AG04450 (cell line): ENCODE data around the gene SFMBT2. TPM values are rescaled to one million over a fixed set of nuclear protein-coding genes. Genes with fewer than 3 reads are reported as not detected.
"Not testable (repeated sequence)": the region's sequence is repeated elsewhere in the genome, so short reads cannot be mapped to it uniquely, and the experiment has no call there.

Experiments
- CTCF ChIA-PET: fragments of 300-600, 350-600 bp; formaldehyde crosslinking; extraction: SDS; loops from one replicate; lab custom pipeline; 2022; ENCODE audit warnings: antibody characterized with exemption, inconsistent platforms; lab: Charles Lee
- POLR2A ChIA-PET: fragments of 350-600 bp; formaldehyde crosslinking; extraction: SDS; loops from one replicate; lab custom pipeline; 2021; ENCODE audit warnings: antibody characterized with exemption, inconsistent platforms; lab: Yijun Ruan, JAX
- DNase-seq: peaks from one replicate; pipeline ENCODE4 v3.0.0-alpha.2; 2011; ENCODE audit warnings: low read depth, low spot score
- H3K27ac ChIP-seq: one replicate; pipeline ENCODE4 v1.5.1; 2012; ENCODE audit warnings: low read depth, low read length, control low read depth
- H3K27me3 ChIP-seq: one replicate; pipeline ENCODE4 v1.6.0; 2012; ENCODE audit warnings: low read length; ENCODE audit not compliant: control insufficient read depth, insufficient read depth
- H3K4me3 ChIP-seq: 2 replicates; pipeline ENCODE4 v1.5.1; 2011; ENCODE audit warnings: mild to moderate bottlenecking, low read depth, low read length, control low read depth
- H3K9me3 ChIP-seq: 2 replicates; pipeline ENCODE4 v1.5.1; 2012; ENCODE audit warnings: low read length; ENCODE audit not compliant: control insufficient read depth, insufficient read depth
- polyA plus RNA-seq: library from polyadenylated mRNA; depleted of rRNA; stranded (reverse); fragments of >200 nt; gene quantifications from 2 replicates; pipeline ENCODE4 v1.2.3, GENCODE V29; 2011
- TF ChIP-seq, protein P1 (sequence below): IDR thresholded peaks from 2 replicates; pipeline ENCODE4 v1.5.1; 2011; ENCODE audit warnings: low read depth, low read length, control low read depth, inconsistent platforms

SFMBT2 gene
- polyA plus RNA-seq, 1 experiment = 1.4 TPM

DNA sequence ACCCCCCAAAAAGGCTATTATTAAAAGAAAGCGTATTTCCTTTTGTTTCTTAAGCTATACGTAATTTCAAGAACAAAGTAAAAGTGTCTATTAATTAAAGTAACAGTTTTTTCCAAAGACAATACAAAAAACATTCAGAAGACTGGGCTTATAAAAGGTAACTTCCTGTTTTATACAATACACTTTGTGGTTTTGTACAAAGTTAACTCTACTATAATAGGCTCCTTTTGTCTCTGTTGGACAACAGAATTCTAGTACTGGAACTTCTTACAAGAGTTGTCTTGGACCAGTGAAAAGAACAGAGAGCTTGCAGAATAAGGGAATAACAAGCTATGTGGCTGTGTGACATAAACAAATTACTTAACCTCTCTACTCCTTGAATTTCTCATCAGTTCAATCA is 21.5 kb downstream of the SFMBT2 start:
- Histone ChIP-seq H3K27ac (no peak overlapping the region), H3K9me3 (no peaks in the 10 kb centered on the region), H3K4me3 (no peak overlapping the region), H3K27me3 (no peaks in the 10 kb centered on the region)
- ChIA-PET POLR2A (no interaction called here), CTCF (interaction anchor here (1.3 kb wide), 1 partner anchor 19 kb away, joined by 3 read pairs; no protein-coding TSS in a partner anchor)
- no peak for DNase-seq
- TF ChIP-seq, protein P1, sequence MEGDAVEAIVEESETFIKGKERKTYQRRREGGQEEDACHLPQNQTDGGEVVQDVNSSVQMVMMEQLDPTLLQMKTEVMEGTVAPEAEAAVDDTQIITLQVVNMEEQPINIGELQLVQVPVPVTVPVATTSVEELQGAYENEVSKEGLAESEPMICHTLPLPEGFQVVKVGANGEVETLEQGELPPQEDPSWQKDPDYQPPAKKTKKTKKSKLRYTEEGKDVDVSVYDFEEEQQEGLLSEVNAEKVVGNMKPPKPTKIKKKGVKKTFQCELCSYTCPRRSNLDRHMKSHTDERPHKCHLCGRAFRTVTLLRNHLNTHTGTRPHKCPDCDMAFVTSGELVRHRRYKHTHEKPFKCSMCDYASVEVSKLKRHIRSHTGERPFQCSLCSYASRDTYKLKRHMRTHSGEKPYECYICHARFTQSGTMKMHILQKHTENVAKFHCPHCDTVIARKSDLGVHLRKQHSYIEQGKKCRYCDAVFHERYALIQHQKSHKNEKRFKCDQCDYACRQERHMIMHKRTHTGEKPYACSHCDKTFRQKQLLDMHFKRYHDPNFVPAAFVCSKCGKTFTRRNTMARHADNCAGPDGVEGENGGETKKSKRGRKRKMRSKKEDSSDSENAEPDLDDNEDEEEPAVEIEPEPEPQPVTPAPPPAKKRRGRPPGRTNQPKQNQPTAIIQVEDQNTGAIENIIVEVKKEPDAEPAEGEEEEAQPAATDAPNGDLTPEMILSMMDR = no peak

DNA sequence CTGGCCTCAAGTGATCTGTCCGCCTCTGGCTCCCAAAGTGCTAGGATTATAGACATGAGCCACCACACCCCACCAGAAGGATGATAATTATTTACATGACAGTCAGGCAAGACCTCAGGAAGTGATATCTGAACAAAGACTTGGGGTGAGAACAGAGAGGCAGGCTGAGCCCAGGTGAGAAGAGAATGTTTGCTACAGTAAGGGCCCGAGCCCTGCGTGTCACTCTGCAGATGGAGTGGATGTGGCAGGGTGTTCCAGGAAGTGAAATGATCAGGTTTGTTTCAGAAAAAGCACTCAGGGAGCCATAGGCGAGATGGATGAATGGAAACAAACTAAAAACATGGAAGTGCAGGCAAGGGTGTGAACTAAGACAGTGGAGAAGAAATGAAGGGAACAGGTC is 22.2 kb downstream of the SFMBT2 start:
- ChIA-PET CTCF (interaction anchor here (1.3 kb wide), 1 partner anchor 18 kb away, joined by 3 read pairs; no protein-coding TSS in a partner anchor), POLR2A (no interaction called here)
- no peak overlapping the region for H3K4me3 ChIP-seq
- no peaks in the 10 kb centered on the region for H3K9me3 ChIP-seq
- no peak for DNase-seq
- TF ChIP-seq, protein P1 = no peak
- no peaks in the 10 kb centered on the region for H3K27me3 ChIP-seq
- no peak overlapping the region for H3K27ac ChIP-seq

GRCh38 chr10:7388149-7388548 is 22.7 kb downstream of the SFMBT2 start:
- H3K27ac ChIP-seq, POLR2A ChIA-PET, H3K4me3 ChIP-seq, DNase-seq, H3K27me3 ChIP-seq, H3K9me3 ChIP-seq: not testable (repeated sequence)
- CTCF ChIA-PET = interaction anchor here (1.3 kb wide), 1 partner anchor 18 kb away, joined by 3 read pairs; no protein-coding TSS in a partner anchor

GRCh38 chr10:7385114-7385513 is 25.7 kb downstream of the SFMBT2 start:
- DNase-seq = no peak
- POLR2A ChIA-PET = no interaction called here
- CTCF ChIA-PET = no interaction called here
- TF ChIP-seq, protein P1 = no peak
- Histone ChIP-seq H3K27ac (no peak overlapping the region), H3K27me3 (no peaks in the 10 kb centered on the region), H3K4me3 (no peak overlapping the region), H3K9me3 (no peaks in the 10 kb centered on the region)

DNA sequence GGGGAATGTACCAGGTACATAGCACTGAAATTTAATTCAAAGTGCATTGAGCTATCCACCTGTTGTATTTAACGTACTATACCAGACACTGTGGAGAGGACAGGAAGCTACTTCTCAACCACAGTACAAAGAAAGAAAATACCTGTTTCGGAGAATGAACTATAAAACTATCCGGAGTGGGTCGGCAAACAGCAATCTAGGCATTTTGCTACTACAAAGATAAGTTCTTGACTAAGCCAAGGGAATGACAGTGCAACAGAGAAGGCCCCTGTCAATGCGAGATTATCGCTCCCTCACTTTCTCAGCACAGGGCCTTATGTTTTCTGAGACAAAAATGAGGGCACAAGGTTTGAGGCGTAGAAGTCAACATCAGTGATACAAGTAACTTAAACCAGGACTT is 27.4 kb downstream of the SFMBT2 start:
- no peak for DNase-seq
- Histone ChIP-seq H3K9me3 (no peaks in the 10 kb centered on the region; the same call in 1 of the 2 replicates), H3K27ac (no peak overlapping the region), H3K27me3 (no peaks in the 10 kb centered on the region), H3K4me3 (no peak overlapping the region)
- POLR2A ChIA-PET = no interaction called here
- CTCF ChIA-PET = no interaction called here
- TF ChIP-seq, protein P1 = no peak
